Limb (tissue), 2 donors: ENCODE results near the gene CEBPG.

Experiments
- DNase-seq, 2 donors: peaks; one replicate each; pipeline ENCODE4 v3.0.0-alpha.2; 2016; ENCODE audit errors: extremely low spot score in 2 of 2

Gene CEBPG

DNA sequence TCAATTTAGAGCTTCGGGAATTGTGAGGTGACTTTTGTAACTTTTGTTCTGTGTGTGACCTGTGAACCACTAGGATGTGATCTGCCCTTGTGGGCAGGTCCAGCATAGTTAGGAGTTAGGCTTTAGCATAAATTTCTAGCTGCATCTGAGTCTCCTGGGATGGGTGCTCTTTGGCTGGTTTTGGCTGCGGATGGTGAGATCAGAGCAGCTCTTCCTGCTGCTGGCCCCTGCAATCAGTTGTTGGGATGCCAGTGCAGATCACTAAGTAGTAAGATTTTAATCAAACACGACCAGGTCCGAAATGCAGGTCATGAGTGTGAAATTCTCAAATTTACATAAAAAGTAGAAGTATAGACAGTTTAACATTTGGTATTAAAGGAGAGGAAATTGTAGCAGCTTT lies 8.5 kb downstream of the CEBPG start:
- no peak for DNase-seq

- no peak for DNase-seq
Measured at GRCh38 chr19:33382982-33383381, 9.5 kb downstream of the CEBPG start.

GRCh38 chr19:33383720-33384292 lies 10.3 kb downstream of the CEBPG start:
- DNase-seq: no peak

GRCh38 chr19:33384983-33385382 lies 11.5 kb downstream of the CEBPG start:
- no peak for DNase-seq

DNA sequence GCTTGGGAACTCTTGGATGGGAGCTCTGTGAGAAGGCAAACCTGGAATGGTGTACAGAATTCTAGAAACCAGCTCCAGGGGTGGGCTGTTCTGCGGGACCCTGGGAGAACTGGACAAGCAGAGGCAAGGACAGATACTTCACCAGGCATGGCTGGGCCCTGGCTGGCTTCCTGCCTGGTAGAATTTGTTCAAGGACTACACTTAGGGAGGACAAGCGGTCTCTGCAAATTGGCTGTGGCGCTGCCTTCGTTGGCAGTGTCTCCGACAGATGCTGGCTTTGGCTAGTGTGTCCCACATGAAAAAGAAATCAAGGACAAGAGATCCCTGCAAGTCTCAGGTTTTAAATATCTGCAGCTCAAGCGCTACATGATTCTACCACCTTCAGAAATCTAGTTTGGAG lies 12.4 kb downstream of the CEBPG start:
- DNase-seq: no peak

GRCh38 chr19:33386361-33386858 lies 12.9 kb downstream of the CEBPG start:
- DNase-seq: no peak

GRCh38 chr19:33387351-33388230 lies 14.1 kb downstream of the CEBPG start:
- DNase-seq: no peak

DNA sequence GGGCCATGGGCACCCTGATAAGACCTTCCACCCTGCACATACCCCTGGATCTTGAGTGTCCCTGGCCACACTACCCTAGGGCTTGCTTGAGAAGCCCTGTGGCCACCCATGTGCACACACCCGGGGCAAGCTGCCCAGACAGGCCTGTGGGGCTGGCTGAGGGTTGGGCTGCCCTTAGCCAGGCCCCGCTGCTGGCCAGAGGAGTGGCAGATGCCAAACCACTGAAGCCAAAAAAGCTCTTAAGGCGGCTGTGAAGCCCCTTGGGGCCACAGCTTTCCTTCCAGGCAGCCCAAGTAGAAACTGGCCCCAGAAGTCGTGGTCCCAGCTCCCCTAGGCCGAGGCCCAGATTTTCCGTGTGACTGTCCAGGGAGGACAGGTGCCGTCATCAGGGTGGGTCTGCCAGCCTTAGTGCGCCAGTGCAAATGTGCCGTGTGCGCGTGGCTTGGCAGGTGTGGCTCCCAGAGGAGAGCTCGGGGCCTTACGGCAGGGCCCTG lies 14.8 kb downstream of the CEBPG start:
- no peak for DNase-seq

DNA sequence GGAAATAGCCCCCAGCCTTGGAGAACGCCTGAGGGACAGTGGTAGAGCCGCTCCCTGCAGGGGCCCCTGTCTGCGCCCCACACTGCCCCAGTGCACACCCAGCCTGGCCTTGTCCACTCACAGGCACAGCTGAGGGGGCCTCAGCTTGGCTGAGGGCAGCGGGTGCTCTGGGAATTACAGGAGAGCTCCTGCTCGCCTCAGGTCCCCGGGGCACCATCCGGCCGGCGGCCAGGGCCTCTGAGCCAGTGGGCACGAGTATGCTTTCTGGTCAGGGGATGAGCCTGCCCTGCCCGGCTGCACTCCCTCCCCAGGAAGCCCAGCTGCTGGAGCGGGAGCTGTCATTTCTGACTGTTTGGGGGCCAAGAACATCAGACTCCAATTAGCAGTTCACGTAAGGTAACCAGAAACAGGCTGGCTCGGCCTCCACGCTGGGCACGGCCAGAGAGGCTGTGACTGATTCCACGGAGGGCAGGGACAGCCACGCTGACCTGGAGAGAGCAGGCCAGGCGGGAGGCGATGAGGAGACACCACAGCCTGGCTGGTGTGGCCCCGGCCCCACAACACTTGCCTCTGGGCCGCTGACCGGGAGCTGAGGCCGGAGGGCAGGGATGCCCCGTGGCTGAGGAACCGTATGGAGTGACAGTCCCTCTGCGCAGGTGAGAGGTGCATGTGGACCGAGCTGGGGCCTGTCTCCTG lies 15.4 kb downstream of the CEBPG start:
- DNase-seq: peak in 1 of 2 donors; percentile 32

DNA sequence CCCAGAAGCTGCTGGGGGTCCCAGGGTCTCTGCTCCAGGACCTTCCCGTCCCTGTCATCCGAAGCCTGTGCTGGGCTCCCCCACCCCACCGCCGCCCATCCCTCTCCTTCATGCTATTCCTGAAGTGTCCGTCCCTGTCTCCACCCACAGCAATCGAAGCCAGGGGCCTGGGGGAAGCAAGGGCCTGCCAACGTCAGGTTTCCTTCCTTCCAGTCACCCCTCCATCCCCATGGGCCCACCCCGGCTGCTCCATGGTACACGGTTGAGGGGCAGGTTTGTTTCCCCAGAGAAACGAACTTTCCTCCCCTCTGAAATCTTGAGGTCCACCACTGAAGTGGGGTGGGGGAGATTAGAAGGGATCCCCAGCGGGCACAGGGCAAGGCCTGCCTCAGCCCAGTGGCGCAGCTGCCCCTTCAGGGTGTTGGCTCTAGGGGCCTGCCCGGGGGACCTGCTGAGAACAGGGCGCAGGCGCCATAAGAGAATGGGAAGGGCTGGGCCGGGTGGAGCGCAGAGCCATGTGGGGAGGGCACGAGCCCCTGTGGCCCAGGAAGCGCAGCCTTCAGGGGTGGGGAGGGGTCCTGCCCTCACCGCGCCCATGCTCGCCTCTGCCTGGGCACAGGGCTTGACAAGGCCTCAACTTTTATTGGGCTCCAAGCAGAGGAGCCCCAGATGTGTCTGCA lies 16.1 kb downstream of the CEBPG start:
- DNase-seq: peak in 1 of 2 donors; percentile 38

DNA sequence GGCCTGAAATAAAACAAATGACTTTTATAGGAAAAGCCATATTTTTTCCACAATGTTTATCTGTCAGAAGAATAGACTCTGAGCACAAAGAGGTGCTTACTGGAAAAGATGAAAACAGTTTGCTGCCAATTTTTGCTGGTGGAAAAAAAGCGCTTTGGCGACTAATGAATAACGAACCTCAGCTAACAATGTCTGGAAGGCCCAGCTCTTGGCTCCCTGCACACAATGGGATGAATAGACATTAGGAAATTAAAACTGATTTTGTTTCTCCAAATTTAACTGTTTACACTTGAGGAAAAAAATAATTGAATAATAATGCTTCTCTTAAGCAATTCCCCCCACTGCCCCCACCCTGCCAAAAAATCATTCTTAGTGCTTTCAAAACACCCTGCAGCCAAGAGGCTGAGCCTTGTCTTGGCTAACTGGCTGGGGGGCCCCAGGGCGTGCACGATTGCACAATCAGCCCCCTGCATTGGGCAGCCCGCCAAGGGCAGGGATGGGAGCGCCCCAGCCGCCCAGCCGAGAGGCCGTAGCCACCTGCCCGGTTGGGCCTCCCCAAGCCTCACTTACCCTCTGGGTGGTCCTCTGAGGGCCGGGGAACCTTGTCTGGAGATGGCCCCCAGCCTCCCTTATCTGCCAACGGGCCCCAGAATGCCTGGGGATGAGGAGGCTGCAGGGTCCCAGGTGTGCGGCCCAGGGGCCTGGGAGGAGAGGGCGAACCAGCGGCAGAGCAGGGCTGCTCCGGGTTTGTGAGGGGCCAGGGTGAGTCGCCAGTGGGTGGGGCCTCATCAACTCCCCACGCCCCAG lies 16.8 kb downstream of the CEBPG start:
- peak; percentile 48 to 64 for DNase-seq

DNA sequence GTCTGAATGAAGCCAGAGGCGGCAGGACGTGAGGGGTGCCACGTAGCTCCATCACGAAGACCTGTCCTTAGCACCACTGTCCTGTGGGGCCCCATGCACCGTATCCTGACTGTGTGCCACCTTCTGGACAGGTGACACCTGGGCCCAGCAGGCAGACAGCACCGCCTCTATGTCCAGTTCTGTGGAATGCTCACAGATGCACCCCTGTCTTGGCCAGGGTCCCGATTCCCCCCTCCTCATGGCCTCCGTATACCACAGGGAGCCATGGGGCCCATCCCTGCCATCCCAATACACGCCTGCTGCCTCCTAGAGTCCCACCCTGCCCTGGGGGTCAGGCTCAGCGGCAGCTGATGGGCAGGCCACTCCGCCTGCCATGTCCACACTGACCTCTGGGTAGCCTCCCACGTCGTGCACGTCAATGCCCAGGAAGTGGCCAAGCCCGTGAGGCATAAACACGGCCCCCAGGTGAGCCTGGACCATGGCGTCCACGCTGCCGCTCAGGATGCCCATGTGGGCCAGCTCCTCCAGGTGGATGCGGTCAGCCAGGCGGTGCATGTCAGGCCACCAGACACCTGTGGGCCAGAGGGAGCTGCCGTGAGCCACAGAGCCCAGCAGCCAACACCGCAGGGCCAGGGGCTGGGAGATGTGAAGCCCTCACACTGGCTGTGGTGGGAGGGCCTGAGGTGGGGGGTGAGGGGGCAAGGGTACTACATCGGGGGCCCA lies 17.6 kb downstream of the CEBPG start:
- DNase-seq: no peak

DNA sequence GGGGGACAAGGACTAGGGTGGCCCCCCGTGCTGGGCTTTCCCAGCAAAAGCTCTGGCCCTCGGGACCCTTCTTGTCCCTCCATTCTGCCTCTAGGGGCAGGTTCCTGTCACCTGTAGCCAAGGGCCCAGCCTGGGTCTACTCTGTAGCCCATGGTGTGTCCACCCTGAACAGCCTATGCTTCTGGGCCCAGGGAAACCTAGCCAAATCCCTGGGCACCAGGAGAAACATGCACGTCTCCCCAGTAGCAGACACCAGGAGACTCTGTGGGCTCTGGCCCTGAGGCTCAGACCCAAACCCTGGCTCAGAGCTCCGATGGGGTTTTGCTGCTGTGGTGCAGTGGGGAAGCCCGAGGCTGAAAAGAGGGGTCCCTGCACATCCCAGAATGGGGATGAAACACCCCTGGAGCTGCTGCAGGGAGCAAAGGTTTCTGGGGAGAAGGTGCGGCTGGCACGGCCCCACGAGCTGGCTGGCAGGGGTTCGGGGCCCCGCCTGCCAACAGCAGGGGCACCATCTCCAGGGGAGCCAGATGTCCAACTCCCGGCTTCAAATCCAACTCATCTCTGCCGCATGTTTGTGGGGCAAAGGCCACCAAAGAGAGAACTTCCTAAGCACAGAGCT lies 18.2 kb downstream of the CEBPG start:
- no peak for DNase-seq

- peak in 1 of 2 donors; percentile 59 for DNase-seq
Measured at GRCh38 chr19:33392341-33393285, 19.1 kb downstream of the CEBPG start.

DNA sequence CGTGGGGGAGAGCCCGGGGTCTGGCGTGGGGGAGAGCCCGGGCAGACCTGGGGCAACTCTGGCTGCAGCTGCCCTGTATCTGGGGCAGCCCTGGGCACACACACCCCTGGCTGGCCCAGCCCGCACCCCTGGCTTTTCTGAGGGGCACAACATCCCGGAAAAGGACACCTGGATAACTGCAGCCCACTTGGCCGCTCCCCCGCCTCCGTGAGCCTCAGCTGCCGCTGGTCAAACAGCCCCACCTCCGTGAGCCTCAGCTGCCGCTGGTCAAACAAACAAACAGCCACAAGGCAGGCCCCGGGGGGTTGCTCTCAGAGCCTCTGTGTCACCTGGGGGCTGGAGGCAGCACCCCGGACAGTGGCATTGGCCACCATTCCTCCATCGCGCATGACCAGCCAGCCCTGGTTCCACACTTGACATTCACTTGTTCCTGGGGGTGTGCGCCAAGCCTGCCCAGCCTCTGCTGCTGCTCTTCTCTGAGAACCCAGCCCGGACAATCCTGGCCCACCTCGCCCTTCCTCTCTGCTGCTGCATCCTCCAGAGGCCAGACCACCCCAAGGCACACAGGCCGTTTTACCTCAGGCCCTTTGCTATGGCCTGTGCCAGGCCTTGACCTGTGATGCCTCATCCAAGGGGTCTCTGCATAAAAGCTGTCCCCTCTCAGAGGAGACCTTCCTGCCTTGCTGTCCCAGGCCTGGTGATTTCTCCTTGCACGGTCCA lies 19.9 kb downstream of the CEBPG start:
- DNase-seq: peak in 1 of 2 donors; percentile 27

GRCh38 chr19:33394006-33394722 lies 20.7 kb downstream of the CEBPG start:
- DNase-seq: peak in 1 of 2 donors; percentile 33
